Raji (cell line): Measurements from ENCODE around the gene SLC2A8.

Experiments
- POLR2A ChIP-seq: IDR thresholded peaks from 2 replicates; pipeline ENCODE4 v1.6.1; 2011; ENCODE audit warnings: low read depth, low read length, control low read depth; ENCODE audit not compliant: insufficient read depth

SLC2A8 gene

DNA sequence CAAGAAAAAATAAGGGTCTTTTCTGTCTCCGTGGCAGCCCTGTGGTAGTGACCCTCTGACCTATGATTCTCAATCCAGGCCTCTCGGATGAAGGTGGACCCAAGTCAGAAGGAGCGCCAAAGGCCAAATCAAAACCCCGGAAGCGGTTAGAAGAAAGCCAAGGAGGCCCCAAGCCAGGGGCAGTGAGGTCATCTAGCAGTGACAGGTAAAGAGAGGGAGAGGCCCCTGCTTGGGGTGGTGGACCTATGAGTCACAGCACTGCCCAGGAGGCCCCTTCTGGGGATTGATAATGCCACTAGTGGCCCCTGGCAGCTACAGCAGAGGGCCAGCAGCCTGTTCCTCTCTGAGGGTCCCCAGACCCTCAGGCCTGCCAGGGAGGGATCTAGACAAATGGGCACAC is 6.4 kb upstream of the SLC2A8 start:
- no peak for TF ChIP-seq POLR2A

DNA sequence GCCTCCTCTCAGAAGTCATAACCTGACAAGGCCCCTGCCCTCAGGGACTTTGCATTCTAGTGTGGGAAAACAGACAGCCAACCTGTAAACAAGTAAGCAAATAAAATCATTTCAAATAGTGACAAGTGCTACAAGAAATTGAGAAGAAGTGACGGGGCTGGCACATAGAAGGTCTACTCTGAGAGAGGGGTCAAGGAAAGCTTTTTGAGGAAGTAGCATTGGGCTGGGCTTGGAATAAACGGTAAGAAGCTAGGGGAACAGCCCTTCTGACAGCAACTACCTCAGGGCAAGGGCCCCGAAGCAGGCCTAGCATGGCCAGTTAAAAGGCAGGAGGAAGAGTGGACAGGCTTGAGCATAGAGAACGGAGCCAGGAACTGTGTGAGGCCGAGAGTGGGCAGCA is 4.8 kb upstream of the SLC2A8 start:
- TF ChIP-seq POLR2A, result no peak

DNA sequence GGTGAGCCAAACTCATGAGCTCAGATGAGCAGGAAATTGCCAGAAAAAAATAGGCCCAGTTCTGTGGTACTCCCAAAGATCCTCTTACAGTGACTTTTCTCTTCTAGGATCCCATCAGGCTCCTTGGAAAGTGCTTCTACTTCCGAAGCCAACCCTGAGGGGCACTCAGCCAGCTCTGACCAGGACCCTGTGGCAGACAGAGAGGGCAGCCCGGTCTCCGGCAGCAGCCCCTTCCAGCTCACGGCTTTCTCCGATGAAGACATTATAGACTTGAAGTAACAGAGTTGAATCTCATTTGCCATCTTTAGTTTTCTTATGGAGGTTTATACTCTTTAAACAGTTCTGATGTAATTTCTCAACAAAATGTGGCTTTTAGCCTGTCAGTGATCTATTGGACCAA is 4.0 kb upstream of the SLC2A8 start:
- TF ChIP-seq POLR2A, result no peak

DNA sequence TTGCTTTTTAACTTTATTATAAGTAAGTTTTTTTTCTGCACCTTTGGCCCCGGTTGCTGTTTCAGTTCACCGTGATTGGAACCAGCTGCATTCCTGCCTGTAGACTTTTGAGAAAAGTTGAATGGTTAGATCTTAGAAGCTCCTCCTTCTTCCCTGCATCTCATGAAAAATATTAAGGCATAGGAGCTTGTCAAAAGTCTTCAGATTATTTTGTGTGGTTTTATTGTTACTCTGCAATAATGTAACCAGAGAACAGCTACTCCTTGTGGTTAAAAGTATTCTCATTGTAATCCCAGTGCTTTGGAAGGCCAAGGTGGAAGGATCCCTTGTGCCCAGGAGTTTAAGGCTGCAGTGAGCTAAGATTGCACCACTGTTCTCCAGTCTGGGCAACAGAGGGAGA is 3.3 kb upstream of the SLC2A8 start:
- TF ChIP-seq POLR2A, result no peak

DNA sequence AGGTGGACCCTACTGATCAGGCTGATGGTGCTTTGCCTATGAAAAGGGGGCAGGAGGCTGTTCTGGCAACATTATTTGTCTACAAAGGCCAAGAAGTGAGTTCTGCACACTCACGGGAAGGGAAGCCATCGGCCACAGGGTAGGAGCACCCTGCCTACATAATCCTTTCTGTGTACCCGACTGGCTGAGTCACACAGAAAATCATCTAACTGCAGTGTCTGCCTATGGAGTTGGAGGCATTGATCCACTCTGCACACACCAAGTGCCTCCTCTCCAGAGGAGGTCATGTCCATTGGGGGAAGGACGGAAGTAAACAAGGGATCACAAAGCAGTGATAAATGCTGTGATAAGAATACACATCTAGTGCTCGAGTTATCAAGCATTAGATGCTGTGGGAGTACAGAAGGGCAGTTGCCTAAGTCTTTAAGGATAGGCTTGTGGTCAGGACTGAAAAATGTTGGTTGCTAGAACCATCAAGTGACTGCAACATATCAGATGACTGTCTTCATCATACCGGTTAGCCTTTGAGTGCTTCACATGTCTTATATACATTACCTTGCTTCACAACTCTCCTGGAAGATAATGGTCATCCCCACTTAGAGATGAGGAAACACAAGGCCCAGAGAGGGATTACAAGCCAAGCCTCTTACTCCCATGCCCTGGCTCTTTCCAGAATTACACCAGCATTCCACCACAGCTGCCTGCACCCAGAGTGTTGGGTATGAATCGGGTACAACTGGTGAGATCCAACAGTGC is 1.3 kb upstream of the SLC2A8 start:
- no peak for TF ChIP-seq POLR2A

DNA sequence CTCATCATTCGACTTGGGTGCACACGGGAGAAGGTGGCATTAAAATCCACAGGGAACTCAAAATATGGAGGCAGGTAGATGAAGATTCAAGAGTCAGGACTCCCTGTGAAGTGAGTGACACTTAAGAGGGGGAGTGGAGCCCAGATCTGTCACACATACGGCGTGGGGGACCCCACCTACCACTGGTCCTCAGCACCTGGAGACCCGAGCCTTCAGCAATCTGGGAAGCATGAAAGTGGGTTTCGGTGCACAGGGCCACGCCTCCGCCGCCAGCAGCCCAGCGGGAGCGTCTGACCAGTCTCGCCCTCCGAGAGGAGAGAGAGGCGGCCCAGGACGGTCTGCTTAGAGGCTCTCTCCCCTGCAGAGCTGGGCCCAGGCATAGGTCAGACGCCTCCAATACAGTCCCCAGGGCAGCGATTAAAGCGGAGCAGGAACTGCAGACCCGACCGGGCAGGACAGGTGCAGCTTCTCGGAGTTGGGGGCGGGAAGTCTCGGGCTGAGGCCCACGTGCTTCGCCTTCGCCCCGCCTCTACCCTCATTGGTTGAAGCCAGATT is 639 bp upstream of the SLC2A8 start:
- TF ChIP-seq POLR2A, result peak; percentile 72

DNA sequence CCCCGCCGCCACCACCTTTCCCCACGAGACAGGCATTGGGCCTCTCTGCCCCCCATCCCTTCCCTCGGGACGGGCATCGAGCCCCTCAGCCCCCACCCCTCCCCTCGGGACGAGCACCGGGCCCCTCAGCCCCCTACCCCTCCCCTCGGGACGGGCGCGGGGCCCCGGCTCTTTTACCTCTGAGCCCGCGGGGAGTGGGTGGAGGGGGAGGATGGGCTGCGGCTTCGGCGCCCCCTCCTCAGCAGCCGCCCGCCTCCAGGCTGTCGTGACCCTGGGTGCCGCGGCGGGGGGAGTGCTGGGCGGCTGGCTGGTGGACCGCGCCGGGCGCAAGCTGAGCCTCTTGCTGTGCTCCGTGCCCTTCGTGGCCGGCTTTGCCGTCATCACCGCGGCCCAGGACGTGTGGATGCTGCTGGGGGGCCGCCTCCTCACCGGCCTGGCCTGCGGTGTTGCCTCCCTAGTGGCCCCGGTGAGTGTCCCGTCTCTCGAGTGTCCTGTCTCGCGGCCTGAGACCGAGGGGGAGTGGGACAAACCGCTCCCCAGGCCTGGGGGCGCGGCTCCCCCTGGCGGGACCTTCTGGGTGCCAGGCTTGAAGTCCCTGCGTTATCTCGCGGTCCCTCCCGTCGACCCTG is 791 bp downstream of the SLC2A8 start:
- TF ChIP-seq POLR2A, result no peak

DNA sequence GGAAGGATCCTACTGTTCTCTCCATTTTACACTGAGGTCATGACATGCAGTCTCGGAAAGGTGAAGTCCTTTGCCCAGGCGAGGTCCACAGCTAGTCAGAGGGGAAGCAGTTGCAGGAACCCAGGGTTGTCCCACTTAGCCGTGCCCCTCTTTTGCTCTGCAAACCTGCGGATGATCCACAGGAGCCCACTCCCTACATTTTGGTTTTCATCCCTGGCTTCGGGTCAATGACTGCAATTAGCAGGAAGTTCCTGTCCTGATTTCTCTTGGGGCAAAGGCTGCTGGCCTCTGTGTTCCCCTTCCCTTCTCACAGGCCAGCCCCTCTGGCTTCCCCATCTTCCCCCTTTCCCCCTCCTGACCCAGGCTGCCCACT is 1.3 kb downstream of the SLC2A8 start:
- no peak for TF ChIP-seq POLR2A

DNA sequence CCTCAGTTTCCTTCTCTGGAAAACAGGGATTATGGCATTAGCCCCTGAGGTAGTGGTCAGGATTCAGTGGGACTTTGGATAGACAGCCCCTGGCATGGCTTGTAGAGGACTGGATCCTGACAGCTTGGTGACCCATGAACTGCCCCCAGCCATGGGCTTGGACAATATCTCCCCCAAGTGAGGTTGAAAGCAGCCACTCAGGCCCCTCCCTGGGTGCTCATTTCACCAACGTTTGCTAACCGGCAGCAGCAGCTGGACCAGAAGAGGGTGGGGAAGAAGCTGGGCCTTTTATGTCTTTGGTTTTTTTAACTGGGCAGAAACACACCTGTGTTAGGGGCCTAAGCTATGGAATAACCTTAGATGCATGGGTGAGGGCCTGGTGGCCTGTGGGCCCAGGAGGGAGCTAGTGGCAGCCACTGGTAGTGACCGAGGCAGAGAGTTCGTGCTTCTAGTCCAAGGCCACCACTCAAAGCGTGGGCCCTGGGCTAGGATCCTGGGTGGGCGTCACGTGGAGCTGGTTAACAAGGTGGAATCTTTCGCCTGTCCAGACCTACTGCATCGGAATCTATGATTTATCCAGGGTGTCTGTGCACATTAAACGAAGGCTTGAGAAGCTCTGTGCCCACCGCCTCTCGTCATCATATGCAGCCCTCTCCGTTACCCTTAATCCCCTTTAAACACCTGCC is 1.9 kb downstream of the SLC2A8 start:
- TF ChIP-seq POLR2A, result no peak

DNA sequence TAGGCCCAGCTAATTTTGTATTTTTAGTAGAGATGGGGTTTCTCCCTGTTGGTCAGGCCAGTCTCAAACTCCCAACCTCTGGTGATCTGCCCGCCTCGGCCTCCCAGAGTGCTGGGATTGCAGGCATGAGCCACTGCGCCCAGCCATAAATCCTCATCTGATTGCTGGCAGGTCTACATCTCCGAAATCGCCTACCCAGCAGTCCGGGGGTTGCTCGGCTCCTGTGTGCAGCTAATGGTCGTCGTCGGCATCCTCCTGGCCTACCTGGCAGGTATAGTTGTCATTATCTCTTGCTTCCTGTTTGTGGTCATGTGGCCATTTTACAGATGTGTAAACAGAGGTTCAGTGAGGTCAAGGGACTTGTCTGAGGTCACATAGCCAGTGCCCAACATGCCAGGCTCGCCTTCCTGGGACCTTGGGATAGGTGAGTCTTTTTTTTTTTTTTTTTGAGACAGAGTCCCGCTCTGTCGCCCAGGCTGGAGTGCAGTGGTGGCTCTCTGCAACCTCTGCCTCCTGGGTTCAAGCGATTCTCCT is 2.8 kb downstream of the SLC2A8 start:
- no peak for TF ChIP-seq POLR2A

DNA sequence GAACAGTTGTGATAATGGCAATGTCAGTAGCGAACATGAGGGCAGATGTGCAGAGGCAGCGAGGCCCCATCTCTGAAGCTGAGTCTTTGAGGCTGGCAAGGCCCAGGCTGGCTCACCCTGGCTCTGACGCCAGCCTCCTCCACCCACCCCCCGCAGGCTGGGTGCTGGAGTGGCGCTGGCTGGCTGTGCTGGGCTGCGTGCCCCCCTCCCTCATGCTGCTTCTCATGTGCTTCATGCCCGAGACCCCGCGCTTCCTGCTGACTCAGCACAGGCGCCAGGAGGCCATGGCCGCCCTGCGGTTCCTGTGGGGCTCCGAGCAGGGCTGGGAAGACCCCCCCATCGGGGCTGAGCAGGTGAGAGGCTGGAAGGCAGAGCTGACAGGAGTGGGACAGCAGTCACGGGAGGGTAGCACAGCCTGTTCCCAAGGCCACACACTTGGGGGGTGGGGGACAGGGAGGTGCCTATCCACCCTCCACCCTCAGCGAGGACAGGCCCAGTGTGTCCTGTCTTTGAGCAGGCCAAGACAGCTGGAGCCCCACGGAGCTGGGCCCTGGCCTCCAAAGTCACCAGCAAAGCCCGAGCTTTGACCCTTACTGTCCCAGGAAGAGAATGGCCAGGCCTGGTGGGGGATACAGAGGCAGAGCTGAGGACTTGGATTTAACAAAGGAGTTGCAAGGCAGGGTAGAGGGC is 5.6 kb downstream of the SLC2A8 start:
- no peak for TF ChIP-seq POLR2A

DNA sequence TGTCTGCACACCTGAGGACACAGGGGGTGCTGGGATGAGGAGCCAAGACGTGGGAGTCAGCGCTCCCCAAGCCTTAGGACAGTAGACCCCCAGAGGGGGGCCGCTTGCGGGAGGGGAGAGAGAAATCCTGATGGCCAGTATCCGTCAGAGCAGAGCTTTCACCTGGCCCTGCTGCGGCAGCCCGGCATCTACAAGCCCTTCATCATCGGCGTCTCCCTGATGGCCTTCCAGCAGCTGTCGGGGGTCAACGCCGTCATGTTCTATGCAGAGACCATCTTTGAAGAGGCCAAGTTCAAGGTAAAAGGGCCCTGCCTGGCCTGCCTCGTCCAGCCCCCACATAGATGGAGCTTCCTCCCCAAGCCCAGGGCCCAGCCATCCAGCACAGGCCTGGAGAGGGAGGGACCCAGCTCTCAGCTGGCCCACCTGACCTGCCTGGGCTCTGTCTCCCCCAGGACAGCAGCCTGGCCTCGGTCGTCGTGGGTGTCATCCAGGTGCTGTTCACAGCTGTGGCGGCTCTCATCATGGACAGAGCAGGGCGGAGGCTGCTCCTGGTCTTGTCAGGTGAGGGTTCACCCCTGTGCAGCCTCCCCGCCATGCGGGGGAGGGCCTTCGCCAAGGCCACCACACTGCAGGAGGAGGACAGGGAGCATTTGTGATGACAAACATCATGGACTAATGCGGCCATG is 6.7 kb downstream of the SLC2A8 start:
- no peak for TF ChIP-seq POLR2A

DNA sequence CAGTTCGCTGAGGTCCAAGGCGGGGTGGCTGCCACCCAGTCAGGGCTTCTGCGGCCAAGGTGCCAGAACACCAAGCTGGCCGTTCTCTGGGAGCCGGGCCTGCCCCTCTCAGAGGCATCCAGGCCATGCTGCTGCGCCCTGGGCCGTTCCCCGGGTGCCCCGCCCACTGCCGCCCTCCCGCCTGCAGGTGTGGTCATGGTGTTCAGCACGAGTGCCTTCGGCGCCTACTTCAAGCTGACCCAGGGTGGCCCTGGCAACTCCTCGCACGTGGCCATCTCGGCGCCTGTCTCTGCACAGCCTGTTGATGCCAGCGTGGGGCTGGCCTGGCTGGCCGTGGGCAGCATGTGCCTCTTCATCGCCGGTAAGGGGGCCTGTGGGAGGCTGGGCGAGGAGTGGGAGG is 7.7 kb downstream of the SLC2A8 start:
- TF ChIP-seq POLR2A, result no peak

DNA sequence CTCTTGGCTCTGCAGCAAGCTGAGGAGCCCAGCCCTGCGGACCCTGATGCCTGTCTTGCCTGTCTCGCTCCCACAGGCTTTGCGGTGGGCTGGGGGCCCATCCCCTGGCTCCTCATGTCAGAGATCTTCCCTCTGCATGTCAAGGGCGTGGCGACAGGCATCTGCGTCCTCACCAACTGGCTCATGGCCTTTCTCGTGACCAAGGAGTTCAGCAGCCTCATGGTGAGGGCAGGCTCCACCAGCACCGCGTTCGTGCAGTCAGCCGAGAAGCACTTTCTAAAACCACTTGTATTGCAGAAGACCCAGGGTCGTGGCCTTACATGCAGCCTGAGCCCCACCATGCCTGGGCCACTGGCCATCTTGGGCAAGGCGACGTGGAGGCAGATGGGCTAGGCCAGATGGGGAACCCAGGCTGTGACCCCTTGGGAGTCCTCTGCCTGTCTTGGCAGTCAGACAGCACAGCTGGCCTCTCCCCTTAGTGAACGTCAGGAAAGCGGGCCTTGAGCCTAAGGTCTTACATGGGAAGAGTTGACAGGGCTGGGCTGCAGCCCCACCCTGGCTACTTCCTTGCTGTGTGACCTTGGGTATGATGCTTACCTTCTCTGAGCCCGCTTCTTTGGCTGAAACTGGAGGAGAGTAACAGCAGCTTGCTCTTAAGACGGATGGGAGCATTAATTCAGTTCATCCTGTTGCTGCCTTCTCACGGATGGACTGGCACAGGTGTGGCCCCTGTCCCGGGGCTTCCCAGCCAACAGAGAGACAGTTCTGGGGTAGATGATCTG is 8.6 kb downstream of the SLC2A8 start:
- no peak for TF ChIP-seq POLR2A

DNA sequence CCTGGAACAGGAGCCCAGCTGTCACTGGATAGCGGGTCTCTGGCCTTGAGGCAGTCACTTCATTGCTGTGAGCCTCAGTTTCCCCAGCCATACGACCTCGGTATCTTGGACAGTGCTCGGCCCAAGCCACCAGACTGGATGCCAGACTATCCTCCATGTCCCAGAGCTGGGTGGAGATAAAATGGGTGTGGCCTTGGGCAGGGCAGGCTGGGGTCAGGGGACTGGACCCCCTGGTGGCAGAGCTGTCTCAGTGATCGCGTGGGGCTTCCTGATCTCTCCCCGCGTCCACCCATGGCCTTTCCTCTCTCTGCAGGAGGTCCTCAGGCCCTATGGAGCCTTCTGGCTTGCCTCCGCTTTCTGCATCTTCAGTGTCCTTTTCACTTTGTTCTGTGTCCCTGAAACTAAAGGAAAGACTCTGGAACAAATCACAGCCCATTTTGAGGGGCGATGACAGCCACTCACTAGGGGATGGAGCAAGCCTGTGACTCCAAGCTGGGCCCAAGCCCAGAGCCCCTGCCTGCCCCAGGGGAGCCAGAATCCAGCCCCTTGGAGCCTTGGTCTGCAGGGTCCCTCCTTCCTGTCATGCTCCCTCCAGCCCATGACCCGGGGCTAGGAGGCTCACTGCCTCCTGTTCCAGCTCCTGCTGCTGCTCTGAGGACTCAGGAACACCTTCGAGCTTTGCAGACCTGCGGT is 10.0 kb downstream of the SLC2A8 start:
- TF ChIP-seq POLR2A, result no peak
